Measurements from ENCODE around the gene FAM170B. TPM values are rescaled to one million over a fixed set of nuclear protein-coding genes. Genes with fewer than 3 reads are reported as not detected.

FAM170B gene
- total RNA-seq, 4 donors from 2014 or later: not detected

GRCh38 chr10:49136525-49136924, 2.7 kb upstream of the FAM170B start:
- Histone ChIP-seq H3K4me1 (no peaks in the 10 kb centered on the region), H3K4me3 (no peak overlapping the region), H3K9me3 (no peaks in the 10 kb centered on the region), H3K27me3 (no peaks in the 10 kb centered on the region), H3K36me3 (no peaks in the 10 kb centered on the region), H3K27ac (peak overlapping the region in 1 of 2 donors; percentile 69)
- intact Hi-C loops (cut with DNase I; ENCODE audit: low total_unique reads): no loop called here
- TF ChIP-seq CTCF (IDR thresholded peaks at IDR 0.05) (no peak), POLR2A (IDR thresholded peaks at IDR 0.05) (no peak)
- no peak for DNase-seq

GRCh38 chr10:49135575-49136313, 1.9 kb upstream of the FAM170B start:
- Histone ChIP-seq H3K27me3 (no peaks in the 10 kb centered on the region), H3K4me3 (no peak overlapping the region), H3K4me1 (no peaks in the 10 kb centered on the region), H3K36me3 (no peaks in the 10 kb centered on the region), H3K9me3 (no peaks in the 10 kb centered on the region), H3K27ac (peak overlapping the region in 1 of 2 donors; percentile 69)
- intact Hi-C loops (cut with DNase I; ENCODE audit: low total_unique reads): no loop called here
- DNase-seq: no peak
- TF ChIP-seq CTCF (IDR thresholded peaks at IDR 0.05) (no peak), POLR2A (IDR thresholded peaks at IDR 0.05) (no peak)

GRCh38 chr10:49134327-49134726, 506 bp upstream of the FAM170B start:
- no peak overlapping the region for H3K4me3 ChIP-seq
- no peaks in the 10 kb centered on the region for H3K4me1 ChIP-seq
- no peak overlapping the region for H3K27ac ChIP-seq
- no peak for TF ChIP-seq CTCF (IDR thresholded peaks at IDR 0.05)
- no peak for TF ChIP-seq POLR2A (IDR thresholded peaks at IDR 0.05)
- no peaks in the 10 kb centered on the region for H3K27me3 ChIP-seq
- no peaks in the 10 kb centered on the region for H3K9me3 ChIP-seq
- DNase-seq: no peak
- H3K36me3 ChIP-seq: no peaks in the 10 kb centered on the region
- intact Hi-C loops (cut with DNase I; ENCODE audit: low total_unique reads): no loop called here

GRCh38 chr10:49132362-49132737, 1.5 kb downstream of the FAM170B start:
- H3K36me3 ChIP-seq: no peaks in the 10 kb centered on the region
- no peak overlapping the region for H3K4me3 ChIP-seq
- H3K4me1 ChIP-seq: no peaks in the 10 kb centered on the region
- TF ChIP-seq CTCF (IDR thresholded peaks at IDR 0.05) (no peak), POLR2A (IDR thresholded peaks at IDR 0.05) (no peak)
- H3K27ac ChIP-seq: no peak overlapping the region
- H3K27me3 ChIP-seq: no peaks in the 10 kb centered on the region
- no peaks in the 10 kb centered on the region for H3K9me3 ChIP-seq
- no peak for DNase-seq
- intact Hi-C loops (cut with DNase I; ENCODE audit: low total_unique reads): no loop called here

- intact Hi-C loops (cut with DNase I; ENCODE audit: low total_unique reads): no loop called here
- Histone ChIP-seq H3K4me1 (no peaks in the 10 kb centered on the region), H3K27ac (no peak overlapping the region), H3K27me3 (no peaks in the 10 kb centered on the region), H3K36me3 (no peaks in the 10 kb centered on the region), H3K4me3 (no peak overlapping the region), H3K9me3 (no peaks in the 10 kb centered on the region)
- DNase-seq: peak in 1 of 2 donors; percentile 43
- no peak for TF ChIP-seq CTCF (IDR thresholded peaks at IDR 0.05)
- no peak for TF ChIP-seq POLR2A (IDR thresholded peaks at IDR 0.05)
Observed at GRCh38 chr10:49131507-49132361, 2.1 kb downstream of the FAM170B start.

Data from uterus (tissue), 4 donors.